ENCODE measurements around the gene ADGRV1. TPM values are rescaled to one million over a fixed set of nuclear protein-coding genes. Genes with fewer than 3 reads are reported as not detected.

ADGRV1 gene
- total RNA-seq, 1 experiment from 2014 or later = 64.8 TPM

DNA sequence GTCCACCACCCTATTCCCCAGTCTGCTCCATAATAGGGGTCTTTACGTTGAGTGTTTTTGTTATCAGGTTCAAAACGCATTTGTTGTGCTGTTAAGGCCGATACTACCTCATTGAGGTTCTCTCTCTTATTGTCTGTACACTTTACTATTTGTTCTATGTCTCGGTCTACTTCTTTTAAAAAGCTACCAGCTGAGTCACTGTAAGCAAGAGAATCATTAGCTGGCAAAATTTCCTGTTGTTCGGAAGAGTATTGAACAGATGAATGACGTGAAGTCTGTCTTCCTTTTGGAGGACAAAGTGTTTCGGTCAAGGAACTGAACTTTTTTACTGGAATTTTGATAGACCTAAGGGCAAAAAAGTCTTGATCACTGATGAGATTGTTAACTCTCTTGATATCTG is 39.5 kb upstream of the ADGRV1 start:
- TF ChIP-seq, protein P1, sequence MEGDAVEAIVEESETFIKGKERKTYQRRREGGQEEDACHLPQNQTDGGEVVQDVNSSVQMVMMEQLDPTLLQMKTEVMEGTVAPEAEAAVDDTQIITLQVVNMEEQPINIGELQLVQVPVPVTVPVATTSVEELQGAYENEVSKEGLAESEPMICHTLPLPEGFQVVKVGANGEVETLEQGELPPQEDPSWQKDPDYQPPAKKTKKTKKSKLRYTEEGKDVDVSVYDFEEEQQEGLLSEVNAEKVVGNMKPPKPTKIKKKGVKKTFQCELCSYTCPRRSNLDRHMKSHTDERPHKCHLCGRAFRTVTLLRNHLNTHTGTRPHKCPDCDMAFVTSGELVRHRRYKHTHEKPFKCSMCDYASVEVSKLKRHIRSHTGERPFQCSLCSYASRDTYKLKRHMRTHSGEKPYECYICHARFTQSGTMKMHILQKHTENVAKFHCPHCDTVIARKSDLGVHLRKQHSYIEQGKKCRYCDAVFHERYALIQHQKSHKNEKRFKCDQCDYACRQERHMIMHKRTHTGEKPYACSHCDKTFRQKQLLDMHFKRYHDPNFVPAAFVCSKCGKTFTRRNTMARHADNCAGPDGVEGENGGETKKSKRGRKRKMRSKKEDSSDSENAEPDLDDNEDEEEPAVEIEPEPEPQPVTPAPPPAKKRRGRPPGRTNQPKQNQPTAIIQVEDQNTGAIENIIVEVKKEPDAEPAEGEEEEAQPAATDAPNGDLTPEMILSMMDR (conservative IDR thresholded peaks at IDR 0.05) = no peak
- H2BK5ac ChIP-seq (ENCODE audit: insufficient read length, low read length) = no peak overlapping the region
- H2AFZ ChIP-seq (ENCODE audit: low read length) = no peak overlapping the region
- no peak overlapping the region for H2AK5ac ChIP-seq (ENCODE audit: insufficient read length, low read length)
- H3T11ph ChIP-seq (ENCODE audit: low read length) = no peak overlapping the region
- no peak overlapping the region for H3K27ac ChIP-seq (ENCODE audit: insufficient read length, low read depth, low read length)
- Mint-ChIP-seq H3K9me3 (no peaks in the 10 kb centered on the region), H3K27me3 (ENCODE audit: low read depth) (no peaks in the 10 kb centered on the region), H3K4me3 (no peak overlapping the region), H3K4me1 (no peaks in the 10 kb centered on the region), H3K36me3 (ENCODE audit: insufficient read depth in 1 of 3, low read depth in 3 of 3) (peaks cover 4 to 33% (median 32%) of the 10 kb centered on the region in 3 experiments; a peak in 6 of 7 replicates), H3K27ac (peak overlapping the region in 2 of 3 experiments; percentile 13 to 86; a peak in 3 of 7 replicates)
- H3K4ac ChIP-seq (ENCODE audit: low read depth, low read length) = no peak overlapping the region
- H3K9ac ChIP-seq (ENCODE audit: extremely low read depth, insufficient read length, low read length) = no peak overlapping the region
- H3K56ac ChIP-seq (ENCODE audit: insufficient read length, low read depth, low read length) = no peak overlapping the region
- no peaks in the 10 kb centered on the region for H3K79me2 ChIP-seq (ENCODE audit: insufficient read depth, low read length)
- no peak overlapping the region for H3K4me2 ChIP-seq (ENCODE audit: insufficient read depth, insufficient read length, low read length)
- no peak for DNase-seq
- H3K23me2 ChIP-seq (ENCODE audit: insufficient read length, low read depth, low read length, poor library complexity, severe bottlenecking) = no peaks in the 10 kb centered on the region
- H4K20me1 ChIP-seq (ENCODE audit: control insufficient read depth, insufficient read depth, insufficient read length) = no peaks in the 10 kb centered on the region
- H2BK12ac ChIP-seq (ENCODE audit: insufficient read length, low read depth, low read length) = no peak overlapping the region
- H3K79me1 ChIP-seq (ENCODE audit: insufficient read depth, low read depth, low read length, poor library complexity, severe bottlenecking) = no peaks in the 10 kb centered on the region
- no peak overlapping the region for H2BK15ac ChIP-seq (ENCODE audit: low read depth, low read length)
- no peaks in the 10 kb centered on the region for H3K4me1 ChIP-seq (ENCODE audit: insufficient read depth, low read length)
- WGBS (ENCODE audit: extremely low coverage, insufficient read length, low lambda C conversion rate) = no CpG with 5 or more reads among the region's 7 CpGs
- no peak overlapping the region for H2BK120ac ChIP-seq (ENCODE audit: low read depth, low read length, poor library complexity, severe bottlenecking)
- H4K8ac ChIP-seq (replicated peaks; ENCODE audit: insufficient read length, low read depth, low read length) = no peak overlapping the region
- no peaks in the 10 kb centered on the region for H3K9me3 ChIP-seq (ENCODE audit: control insufficient read depth, low read depth, low read length)
- H3K23ac ChIP-seq (ENCODE audit: insufficient read length, low read depth, low read length) = no peak overlapping the region
- H4K5ac ChIP-seq (ENCODE audit: insufficient read length, low read depth, low read length) = no peak overlapping the region
- no peaks in the 10 kb centered on the region for H3K27me3 ChIP-seq (ENCODE audit: insufficient read depth, low read length)
- no peak overlapping the region for H3K14ac ChIP-seq (ENCODE audit: insufficient read depth, low read length)
- no peak overlapping the region for H4K91ac ChIP-seq (ENCODE audit: insufficient read length, low read depth, low read length)
- no peak overlapping the region for H2BK20ac ChIP-seq (ENCODE audit: low read depth, low read length, poor library complexity, severe bottlenecking)
- H3K18ac ChIP-seq (ENCODE audit: insufficient read length, low read depth, low read length) = no peak overlapping the region

All from H9 (cell line).